Measurements from ENCODE around the gene ZNF672.
"Not testable (repeated sequence)": the region's sequence is repeated elsewhere in the genome, so short reads cannot be mapped to it uniquely, and the experiment has no call there.

ZNF672 gene

GRCh38 chr1:248813546-248813945 is 24.5 kb upstream of the ZNF672 start:
- no peak for DNase-seq

GRCh38 chr1:248814351-248814750 is 23.7 kb upstream of the ZNF672 start:
- DNase-seq: no peak

- no peak for DNase-seq
These were observed 22.5 kb upstream of the ZNF672 start for GRCh38 chr1:248815407-248816034.

- DNase-seq: no peak
These were observed 21.8 kb upstream of the ZNF672 start for GRCh38 chr1:248816042-248816851.

- no peak for DNase-seq
These were observed 21.0 kb upstream of the ZNF672 start for GRCh38 chr1:248817065-248817464.

GRCh38 chr1:248818505-248819374 is 19.3 kb upstream of the ZNF672 start:
- DNase-seq: no peak

- DNase-seq: no peak
These were observed 17.9 kb upstream of the ZNF672 start for GRCh38 chr1:248820041-248820585.

GRCh38 chr1:248821101-248821500 is 16.9 kb upstream of the ZNF672 start:
- peak; percentile 87 for DNase-seq

- no peak for DNase-seq
These were observed 16.4 kb upstream of the ZNF672 start for GRCh38 chr1:248821641-248822040.

GRCh38 chr1:248822148-248823032 is 15.6 kb upstream of the ZNF672 start:
- no peak for DNase-seq

GRCh38 chr1:248823517-248824001 is 14.5 kb upstream of the ZNF672 start:
- DNase-seq: peak; percentile 97

GRCh38 chr1:248824301-248824700 is 13.7 kb upstream of the ZNF672 start:
- DNase-seq: no peak

- no peak for DNase-seq
These were observed 13.3 kb upstream of the ZNF672 start for GRCh38 chr1:248824701-248825100.

GRCh38 chr1:248825136-248825535 is 12.9 kb upstream of the ZNF672 start:
- no peak for DNase-seq

- no peak for DNase-seq
These were observed 12.5 kb upstream of the ZNF672 start for GRCh38 chr1:248825573-248825908.

GRCh38 chr1:248825909-248826760 is 11.9 kb upstream of the ZNF672 start, which contains the start of gene SH3BP5L:
Gene SH3BP5L (minus strand): TSS chr1:248825915. CDS start chr1:248824935, 980 bp downstream.
- DNase-seq: peak; percentile 96

GRCh38 chr1:248828845-248829244 is 9.2 kb upstream of the ZNF672 start:
- peak; percentile 48 for DNase-seq

- not testable (repeated sequence) for DNase-seq
These were observed 7.4 kb upstream of the ZNF672 start for GRCh38 chr1:248830718-248831017.

- DNase-seq: no peak
These were observed 6.2 kb upstream of the ZNF672 start for GRCh38 chr1:248831842-248832241.

GRCh38 chr1:248834343-248834940 is 3.6 kb upstream of the ZNF672 start:
- no peak for DNase-seq
